SU-DHL-6 (cell line): Measurements from ENCODE around the gene ZNF502.

ENCODE experiments used
- EZH2phosphoT487 ChIP-seq: fragments of 200-600 bp; sonication (generic), shearing (Covaris generic); conservative IDR thresholded peaks from 2 replicates; pipeline ENCODE4 v1.6.1; 2018; ENCODE audit warnings: mild to moderate bottlenecking, antibody characterized with exemption, low read length, moderate library complexity, mixed read lengths
- TF ChIP-seq, protein P1 (sequence below): fragments of 200-600 bp; sonication (generic); IDR thresholded peaks from one replicate; pipeline ENCODE4 v1.5.1; 2017; ENCODE audit warnings: antibody characterized with exemption, mild to moderate bottlenecking, low read length, moderate library complexity; ENCODE audit not compliant: insufficient read depth, poor library complexity, severe bottlenecking

DNA sequence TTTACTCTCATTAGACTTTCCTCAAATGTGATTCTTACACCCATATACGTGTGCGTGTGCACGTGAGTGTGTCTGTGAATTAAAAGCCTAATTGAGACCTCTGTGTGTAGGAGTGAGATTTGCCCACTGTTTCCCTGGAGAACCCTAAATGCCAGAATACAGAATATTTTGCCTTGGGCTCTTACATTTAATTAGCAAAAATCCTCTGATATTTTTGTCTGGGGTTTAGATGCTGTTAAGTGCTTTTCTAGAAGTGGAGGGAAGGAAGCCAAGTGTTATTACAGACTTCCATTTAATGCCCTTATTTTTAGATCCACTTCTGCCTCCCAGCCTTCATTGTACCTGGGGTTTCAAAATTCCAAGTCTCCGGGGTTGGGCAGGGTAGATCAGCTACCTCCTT is 46.1 kb upstream of the ZNF502 start:
- TF ChIP-seq, protein P1, sequence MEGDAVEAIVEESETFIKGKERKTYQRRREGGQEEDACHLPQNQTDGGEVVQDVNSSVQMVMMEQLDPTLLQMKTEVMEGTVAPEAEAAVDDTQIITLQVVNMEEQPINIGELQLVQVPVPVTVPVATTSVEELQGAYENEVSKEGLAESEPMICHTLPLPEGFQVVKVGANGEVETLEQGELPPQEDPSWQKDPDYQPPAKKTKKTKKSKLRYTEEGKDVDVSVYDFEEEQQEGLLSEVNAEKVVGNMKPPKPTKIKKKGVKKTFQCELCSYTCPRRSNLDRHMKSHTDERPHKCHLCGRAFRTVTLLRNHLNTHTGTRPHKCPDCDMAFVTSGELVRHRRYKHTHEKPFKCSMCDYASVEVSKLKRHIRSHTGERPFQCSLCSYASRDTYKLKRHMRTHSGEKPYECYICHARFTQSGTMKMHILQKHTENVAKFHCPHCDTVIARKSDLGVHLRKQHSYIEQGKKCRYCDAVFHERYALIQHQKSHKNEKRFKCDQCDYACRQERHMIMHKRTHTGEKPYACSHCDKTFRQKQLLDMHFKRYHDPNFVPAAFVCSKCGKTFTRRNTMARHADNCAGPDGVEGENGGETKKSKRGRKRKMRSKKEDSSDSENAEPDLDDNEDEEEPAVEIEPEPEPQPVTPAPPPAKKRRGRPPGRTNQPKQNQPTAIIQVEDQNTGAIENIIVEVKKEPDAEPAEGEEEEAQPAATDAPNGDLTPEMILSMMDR, result no peak
- TF ChIP-seq EZH2phosphoT487, result no peak
